DOHH2 (cell line): ENCODE results near the gene CLN6.
"Not testable (repeated sequence)": the region's sequence is repeated elsewhere in the genome, so short reads cannot be mapped to it uniquely, and the experiment has no call there.

Experiments
- H3F3A ChIP-seq: fragments of 200-600 bp; sonication (generic), shearing (Covaris generic); 2 replicates; pipeline ENCODE4 v1.6.0; 2016; ENCODE audit warnings: antibody characterized with exemption, mild to moderate bottlenecking; ENCODE audit not compliant: control insufficient read depth, insufficient read depth
- H3K27ac ChIP-seq: fragments of 200-600 bp; sonication (generic); 2 replicates; pipeline ENCODE4 v1.5.1; 2014; ENCODE audit warnings: low read depth, mild to moderate bottlenecking, low read length, moderate library complexity
- H3K27me3 ChIP-seq: fragments of 200-600 bp; sonication (generic); 2 replicates; pipeline ENCODE4 v1.6.1; 2014; ENCODE audit warnings: mild to moderate bottlenecking, low read length, mixed read lengths; ENCODE audit not compliant: control insufficient read depth
- H3K36me3 ChIP-seq: fragments of 200-600 bp; sonication (generic); 2 replicates; pipeline ENCODE4 v1.6.1; 2014; ENCODE audit warnings: mild to moderate bottlenecking, low read length, moderate library complexity, mixed read lengths; ENCODE audit not compliant: control insufficient read depth
- H3K4me1 ChIP-seq: fragments of 200-600 bp; sonication (generic); 2 replicates; pipeline ENCODE4 v1.6.1; 2014; ENCODE audit warnings: mild to moderate bottlenecking, low read length, mixed read lengths; ENCODE audit not compliant: control insufficient read depth
- H3K4me2 ChIP-seq: fragments of 200-600 bp; sonication (generic); 2 replicates; pipeline ENCODE4 v1.6.0; 2014; ENCODE audit warnings: mild to moderate bottlenecking, low read length, moderate library complexity
- H3K4me3 ChIP-seq: fragments of 200-600 bp; sonication (generic); 2 replicates; pipeline ENCODE4 v1.5.1; 2014; ENCODE audit warnings: mild to moderate bottlenecking, low read length, mixed read lengths
- H3K79me2 ChIP-seq: fragments of 200-600 bp; sonication (generic); 2 replicates; pipeline ENCODE4 v1.6.1; 2014; ENCODE audit warnings: mild to moderate bottlenecking, low read length, mixed read lengths; ENCODE audit not compliant: control insufficient read depth
- H3K9me2 ChIP-seq: fragments of 200-600 bp; sonication (generic); replicated peaks from 2 replicates; pipeline ENCODE4 v1.6.1; 2014; ENCODE audit warnings: mild to moderate bottlenecking, low read length, mixed read lengths; ENCODE audit not compliant: control insufficient read depth
- H3K9me3 ChIP-seq: fragments of 200-600 bp; sonication (generic); 2 replicates; pipeline ENCODE4 v1.6.1; 2014; ENCODE audit warnings: antibody characterized with exemption, low read length, mixed read lengths; ENCODE audit not compliant: control insufficient read depth, insufficient read depth
- H4K20me1 ChIP-seq: fragments of 200-600 bp; sonication (generic); 2 replicates; pipeline ENCODE4 v1.6.0; 2014; ENCODE audit warnings: low read depth, mild to moderate bottlenecking, antibody characterized with exemption, low read length, moderate library complexity; ENCODE audit not compliant: control insufficient read depth, insufficient read depth
- CTCF ChIP-seq: fragments of 200-600 bp; sonication (generic); IDR thresholded peaks from one replicate; pipeline ENCODE4 v1.5.1; 2014; ENCODE audit warnings: antibody characterized with exemption, mild to moderate bottlenecking, low read depth, low read length; ENCODE audit not compliant: poor library complexity, severe bottlenecking
- EZH2phosphoT487 ChIP-seq: fragments of 200-600 bp; sonication (generic); IDR thresholded peaks from 2 replicates; pipeline ENCODE4 v1.6.1; 2017; ENCODE audit warnings: borderline replicate concordance, mild to moderate bottlenecking, antibody characterized with exemption, low read length, moderate library complexity, mixed read lengths

The CLN6 gene

GRCh38 chr15:68224108-68224507 lies 5.4 kb downstream of the CLN6 start:
- Histone ChIP-seq H3K9me2 (no peaks in the 10 kb centered on the region), H3K27ac (no peak overlapping the region), H3K9me3 (no peaks in the 10 kb centered on the region), H3K4me1 (peaks cover 44% of the 10 kb centered on the region), H3F3A (peaks cover 8% of the 10 kb centered on the region), H3K79me2 (peaks cover 80% of the 10 kb centered on the region), H3K4me2 (no peak overlapping the region), H4K20me1 (no peaks in the 10 kb centered on the region), H3K27me3 (no peaks in the 10 kb centered on the region), H3K36me3 (peaks cover 31% of the 10 kb centered on the region), H3K4me3 (no peak overlapping the region)
- TF ChIP-seq EZH2phosphoT487 = no peak
- TF ChIP-seq CTCF = no peak

- Histone ChIP-seq H3K4me3 (no peak overlapping the region), H3K36me3 (peaks cover 35% of the 10 kb centered on the region), H3K4me2 (no peak overlapping the region), H3K27me3 (no peaks in the 10 kb centered on the region), H3K9me3 (no peaks in the 10 kb centered on the region), H3K4me1 (peaks cover 39% of the 10 kb centered on the region), H3K27ac (no peak overlapping the region), H3F3A (peaks cover 8% of the 10 kb centered on the region), H3K9me2 (no peaks in the 10 kb centered on the region), H3K79me2 (peaks cover 80% of the 10 kb centered on the region), H4K20me1 (peaks cover 6% of the 10 kb centered on the region; the same call in 1 of the 2 replicates)
- TF ChIP-seq CTCF = no peak
- no peak for TF ChIP-seq EZH2phosphoT487
Measured at GRCh38 chr15:68223171-68223570, 6.4 kb downstream of the CLN6 start.

GRCh38 chr15:68222432-68222743 lies 7.1 kb downstream of the CLN6 start:
- not testable (repeated sequence) for H3K9me3 ChIP-seq, H3K27ac ChIP-seq, H3K9me2 ChIP-seq, H4K20me1 ChIP-seq, H3F3A ChIP-seq, H3K4me3 ChIP-seq, H3K4me2 ChIP-seq, H3K27me3 ChIP-seq
- peaks cover 35% of the 10 kb centered on the region for H3K36me3 ChIP-seq
- peaks cover 32% of the 10 kb centered on the region for H3K4me1 ChIP-seq
- peaks cover 80% of the 10 kb centered on the region for H3K79me2 ChIP-seq

- not testable (repeated sequence) for H3K27me3 ChIP-seq, H3K4me3 ChIP-seq, H3K9me3 ChIP-seq, H3F3A ChIP-seq, H3K4me2 ChIP-seq, H3K27ac ChIP-seq, H4K20me1 ChIP-seq, H3K9me2 ChIP-seq
- Histone ChIP-seq H3K79me2 (peaks cover 80% of the 10 kb centered on the region), H3K36me3 (peaks cover 38% of the 10 kb centered on the region), H3K4me1 (peaks cover 27% of the 10 kb centered on the region)
Measured at GRCh38 chr15:68221530-68222431, 7.7 kb downstream of the CLN6 start.
